Astrocyte of the spinal cord (primary cell): ENCODE data around the gene CDCA7L.
A peak's percentile ranks its signal among the peaks of the same experiment; 100 is the strongest.

Experiments
- DNase-seq: peaks from one replicate; pipeline ENCODE4 v3.0.0; 2011; ENCODE audit warnings: low read depth, low spot score
- H3K4me3 ChIP-seq: 2 replicates; pipeline ENCODE4 v1.5.1; 2011; ENCODE audit warnings: low read depth, mild to moderate bottlenecking, low read length, moderate library complexity
- CTCF ChIP-seq: IDR thresholded peaks from 2 replicates; pipeline ENCODE4 v1.5.1; 2012; ENCODE audit warnings: low read depth, mild to moderate bottlenecking, low read length, inconsistent platforms
- in situ Hi-C: cut with HindIII; loops from 2 replicates; pipeline ENCODE4 v1.10.0; 2017; ENCODE audit warnings: low sequenced_read_pairs

The CDCA7L gene

GRCh38 chr7:21947056-21947455 is 1.4 kb upstream of the CDCA7L start:
- in situ Hi-C loops = no loop called here
- H3K4me3 ChIP-seq = no peak overlapping the region
- no peak for DNase-seq
- TF ChIP-seq CTCF = no peak

- DNase-seq = no peak
- in situ Hi-C loops = no loop called here
- TF ChIP-seq CTCF = no peak
- H3K4me3 ChIP-seq = peak overlapping the region; percentile 67
Observed at GRCh38 chr7:21946222-21946709, 567 bp upstream of the CDCA7L start.

GRCh38 chr7:21944616-21945453 is 864 bp downstream of the CDCA7L start:
- no peak for TF ChIP-seq CTCF
- DNase-seq = peak; percentile 52
- peak overlapping the region; percentile 67 for H3K4me3 ChIP-seq
- in situ Hi-C loops = no loop called here

- no peak for DNase-seq
- H3K4me3 ChIP-seq = no peak overlapping the region
- in situ Hi-C loops = no loop called here
- TF ChIP-seq CTCF = no peak
Observed at GRCh38 chr7:21943436-21943835, 2.3 kb downstream of the CDCA7L start.

- in situ Hi-C loops = no loop called here
- H3K4me3 ChIP-seq = no peak overlapping the region
- DNase-seq = no peak
- TF ChIP-seq CTCF = no peak
Observed at GRCh38 chr7:21942955-21943354, 2.7 kb downstream of the CDCA7L start.

GRCh38 chr7:21941611-21942141 is 4.0 kb downstream of the CDCA7L start:
- TF ChIP-seq CTCF = no peak
- in situ Hi-C loops = no loop called here
- peak; percentile 9 for DNase-seq
- H3K4me3 ChIP-seq = no peak overlapping the region
